Measurements from ENCODE around the gene TBX18. TPM values are rescaled to one million over a fixed set of nuclear protein-coding genes. Genes with fewer than 3 reads are reported as not detected.

Gene TBX18
- total and polyA plus RNA-seq, 10 of the 15 experiments (the other 5 are each of a cell fraction or from before 2014, with no cell fraction given): 0.03 to 6.1 (median 0.17) TPM; not detected in 6

DNA sequence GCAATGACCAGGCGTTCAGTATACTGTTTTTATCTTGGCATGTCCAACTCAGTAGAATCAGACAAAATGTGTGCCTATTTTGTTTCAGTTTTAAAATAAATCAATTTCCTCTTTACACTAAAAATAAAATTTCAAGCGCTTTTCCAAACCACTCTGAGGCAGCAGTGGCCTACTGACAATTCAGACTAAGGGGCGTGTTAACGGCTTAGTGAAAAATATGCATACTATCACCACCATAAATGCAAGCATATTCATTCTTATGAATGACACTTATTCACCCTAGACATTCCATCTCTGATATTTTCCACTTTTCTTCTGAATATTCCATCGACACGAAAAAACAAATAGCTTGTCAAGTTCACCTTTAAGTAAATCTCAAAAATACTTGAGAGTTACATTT, 7.5 kb downstream of the TBX18 start:
- intact Hi-C loops (cut with micrococcal nuclease; ENCODE audit: unreplicated experiment) (no loop called here), in situ Hi-C loops (cut with MboI) (no loop called here)
- H4K20me1 ChIP-seq (ENCODE audit: control insufficient read depth, insufficient read depth): no peaks in the 10 kb centered on the region
- no TSS peak for BruUV-seq (replicated peaks)
- H3K4me3 ChIP-seq: no peak overlapping the region
- DNase-seq (ENCODE audit: low read depth, low spot score) (no peak), FAIRE-seq (no peak), ATAC-seq (no peak)
- H3K27me3 ChIP-seq (replicated peaks in 1 of 2; ENCODE audit: control insufficient read depth in 2 of 2, insufficient read depth in 2 of 2, low read length in 1 of 2): no peaks in the 10 kb centered on the region
- no peak overlapping the region for H3K9ac ChIP-seq (ENCODE audit: control insufficient read depth, insufficient read depth, low read length)
- SMC1A ChIA-PET (ENCODE audit: uncharacterized antibody, unreplicated experiment): interaction anchor here (0.8 kb wide), 1 partner anchor 10 kb away, joined by 3 read pairs; no protein-coding TSS in a partner anchor
- CTCF ChIA-PET: no interaction called here
- POLR2A ChIA-PET: no interaction called here
- H2AFZ ChIP-seq (ENCODE audit: control insufficient read depth, low read depth, low read length): no peak overlapping the region
- H3K9me3 ChIP-seq (replicated peaks; ENCODE audit: control insufficient read depth, insufficient read depth, low read length): no peaks in the 10 kb centered on the region
- no peaks in the 10 kb centered on the region for H3K4me1 ChIP-seq (ENCODE audit: control insufficient read depth, insufficient read depth, low read length)
- H3K79me2 ChIP-seq (ENCODE audit: control insufficient read depth, insufficient read depth, low read length): no peaks in the 10 kb centered on the region
- H3K36me3 ChIP-seq (ENCODE audit: control insufficient read depth in 2 of 2, insufficient read depth in 2 of 2, low read length in 1 of 2): no peaks in the 10 kb centered on the region
- RAD21 ChIA-PET (ENCODE audit: unreplicated experiment): no interaction called here
- WGBS (ENCODE audit: insufficient coverage, insufficient replicate concordance, low lambda C conversion rate, missing lambda C conversion rate): 41% methylated on average over 6 of the region's 6 CpGs
- no peak overlapping the region for H3K27ac ChIP-seq (ENCODE audit: control insufficient read depth, insufficient read depth)
- no peak overlapping the region for H3K4me2 ChIP-seq (ENCODE audit: control insufficient read depth, insufficient read depth)
- TF ChIP-seq, protein P1, sequence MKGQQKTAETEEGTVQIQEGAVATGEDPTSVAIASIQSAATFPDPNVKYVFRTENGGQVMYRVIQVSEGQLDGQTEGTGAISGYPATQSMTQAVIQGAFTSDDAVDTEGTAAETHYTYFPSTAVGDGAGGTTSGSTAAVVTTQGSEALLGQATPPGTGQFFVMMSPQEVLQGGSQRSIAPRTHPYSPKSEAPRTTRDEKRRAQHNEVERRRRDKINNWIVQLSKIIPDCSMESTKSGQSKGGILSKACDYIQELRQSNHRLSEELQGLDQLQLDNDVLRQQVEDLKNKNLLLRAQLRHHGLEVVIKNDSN (IDR thresholded peaks at IDR 0.05; ENCODE audit: borderline replicate concordance, extremely low read length, insufficient read depth, low read depth, low read length): no peak
- no peak for TF ChIP-seq BHLHE40 (IDR thresholded peaks at IDR 0.05; ENCODE audit: borderline replicate concordance in 1 of 2, low read depth in 2 of 2, low read length in 1 of 2)
- TF ChIP-seq ZNF207 (IDR thresholded peaks at IDR 0.05; ENCODE audit: borderline replicate concordance): no peak
- no peak for TF ChIP-seq CHD4 (IDR thresholded peaks at IDR 0.05)
- TF ChIP-seq, protein P2, sequence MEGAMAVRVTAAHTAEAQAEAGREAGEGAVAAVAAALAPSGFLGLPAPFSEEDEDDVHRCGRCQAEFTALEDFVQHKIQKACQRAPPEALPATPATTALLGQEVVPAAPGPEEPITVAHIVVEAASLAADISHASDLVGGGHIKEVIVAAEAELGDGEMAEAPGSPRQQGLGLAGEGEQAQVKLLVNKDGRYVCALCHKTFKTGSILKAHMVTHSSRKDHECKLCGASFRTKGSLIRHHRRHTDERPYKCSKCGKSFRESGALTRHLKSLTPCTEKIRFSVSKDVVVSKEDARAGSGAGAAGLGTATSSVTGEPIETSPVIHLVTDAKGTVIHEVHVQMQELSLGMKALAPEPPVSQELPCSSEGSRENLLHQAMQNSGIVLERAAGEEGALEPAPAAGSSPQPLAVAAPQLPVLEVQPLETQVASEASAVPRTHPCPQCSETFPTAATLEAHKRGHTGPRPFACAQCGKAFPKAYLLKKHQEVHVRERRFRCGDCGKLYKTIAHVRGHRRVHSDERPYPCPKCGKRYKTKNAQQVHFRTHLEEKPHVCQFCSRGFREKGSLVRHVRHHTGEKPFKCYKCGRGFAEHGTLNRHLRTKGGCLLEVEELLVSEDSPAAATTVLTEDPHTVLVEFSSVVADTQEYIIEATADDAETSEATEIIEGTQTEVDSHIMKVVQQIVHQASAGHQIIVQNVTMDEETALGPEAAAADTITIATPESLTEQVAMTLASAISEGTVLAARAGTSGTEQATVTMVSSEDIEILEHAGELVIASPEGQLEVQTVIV (IDR thresholded peaks at IDR 0.05; ENCODE audit: borderline replicate concordance, partially characterized antibody): no peak
- no peak for TF ChIP-seq CHD2 (IDR thresholded peaks at IDR 0.05; ENCODE audit: borderline replicate concordance, low read depth, low read length)
- TF ChIP-seq BCL11A (IDR thresholded peaks at IDR 0.05; ENCODE audit: low read depth, low read length): no peak
- TF ChIP-seq NBN (IDR thresholded peaks at IDR 0.05): no peak
- no peak for TF ChIP-seq SPI1 (IDR thresholded peaks at IDR 0.05; ENCODE audit: borderline replicate concordance, insufficient read depth, low read depth, low read length)
- TF ChIP-seq, protein P3, sequence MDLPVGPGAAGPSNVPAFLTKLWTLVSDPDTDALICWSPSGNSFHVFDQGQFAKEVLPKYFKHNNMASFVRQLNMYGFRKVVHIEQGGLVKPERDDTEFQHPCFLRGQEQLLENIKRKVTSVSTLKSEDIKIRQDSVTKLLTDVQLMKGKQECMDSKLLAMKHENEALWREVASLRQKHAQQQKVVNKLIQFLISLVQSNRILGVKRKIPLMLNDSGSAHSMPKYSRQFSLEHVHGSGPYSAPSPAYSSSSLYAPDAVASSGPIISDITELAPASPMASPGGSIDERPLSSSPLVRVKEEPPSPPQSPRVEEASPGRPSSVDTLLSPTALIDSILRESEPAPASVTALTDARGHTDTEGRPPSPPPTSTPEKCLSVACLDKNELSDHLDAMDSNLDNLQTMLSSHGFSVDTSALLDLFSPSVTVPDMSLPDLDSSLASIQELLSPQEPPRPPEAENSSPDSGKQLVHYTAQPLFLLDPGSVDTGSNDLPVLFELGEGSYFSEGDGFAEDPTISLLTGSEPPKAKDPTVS (IDR thresholded peaks at IDR 0.05; ENCODE audit: low read depth, low read length): no peak
- TF ChIP-seq POLR2AphosphoS2 (IDR thresholded peaks at IDR 0.05; ENCODE audit: low read depth, low read length): no peak
- TF ChIP-seq RCOR1 (conservative IDR thresholded peaks at IDR 0.05; ENCODE audit: low read depth, low read length): no peak
- TF ChIP-seq, protein P4, sequence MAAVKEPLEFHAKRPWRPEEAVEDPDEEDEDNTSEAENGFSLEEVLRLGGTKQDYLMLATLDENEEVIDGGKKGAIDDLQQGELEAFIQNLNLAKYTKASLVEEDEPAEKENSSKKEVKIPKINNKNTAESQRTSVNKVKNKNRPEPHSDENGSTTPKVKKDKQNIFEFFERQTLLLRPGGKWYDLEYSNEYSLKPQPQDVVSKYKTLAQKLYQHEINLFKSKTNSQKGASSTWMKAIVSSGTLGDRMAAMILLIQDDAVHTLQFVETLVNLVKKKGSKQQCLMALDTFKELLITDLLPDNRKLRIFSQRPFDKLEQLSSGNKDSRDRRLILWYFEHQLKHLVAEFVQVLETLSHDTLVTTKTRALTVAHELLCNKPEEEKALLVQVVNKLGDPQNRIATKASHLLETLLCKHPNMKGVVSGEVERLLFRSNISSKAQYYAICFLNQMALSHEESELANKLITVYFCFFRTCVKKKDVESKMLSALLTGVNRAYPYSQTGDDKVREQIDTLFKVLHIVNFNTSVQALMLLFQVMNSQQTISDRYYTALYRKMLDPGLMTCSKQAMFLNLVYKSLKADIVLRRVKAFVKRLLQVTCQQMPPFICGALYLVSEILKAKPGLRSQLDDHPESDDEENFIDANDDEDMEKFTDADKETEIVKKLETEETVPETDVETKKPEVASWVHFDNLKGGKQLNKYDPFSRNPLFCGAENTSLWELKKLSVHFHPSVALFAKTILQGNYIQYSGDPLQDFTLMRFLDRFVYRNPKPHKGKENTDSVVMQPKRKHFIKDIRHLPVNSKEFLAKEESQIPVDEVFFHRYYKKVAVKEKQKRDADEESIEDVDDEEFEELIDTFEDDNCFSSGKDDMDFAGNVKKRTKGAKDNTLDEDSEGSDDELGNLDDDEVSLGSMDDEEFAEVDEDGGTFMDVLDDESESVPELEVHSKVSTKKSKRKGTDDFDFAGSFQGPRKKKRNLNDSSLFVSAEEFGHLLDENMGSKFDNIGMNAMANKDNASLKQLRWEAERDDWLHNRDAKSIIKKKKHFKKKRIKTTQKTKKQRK (IDR thresholded peaks at IDR 0.05; ENCODE audit: low read depth, low read length): no peak
- no peak for TF ChIP-seq NR2C1 (IDR thresholded peaks at IDR 0.05)
- no peak for TF ChIP-seq HDAC6 (IDR thresholded peaks at IDR 0.05; ENCODE audit: unreplicated experiment)
- TF ChIP-seq, protein P5, sequence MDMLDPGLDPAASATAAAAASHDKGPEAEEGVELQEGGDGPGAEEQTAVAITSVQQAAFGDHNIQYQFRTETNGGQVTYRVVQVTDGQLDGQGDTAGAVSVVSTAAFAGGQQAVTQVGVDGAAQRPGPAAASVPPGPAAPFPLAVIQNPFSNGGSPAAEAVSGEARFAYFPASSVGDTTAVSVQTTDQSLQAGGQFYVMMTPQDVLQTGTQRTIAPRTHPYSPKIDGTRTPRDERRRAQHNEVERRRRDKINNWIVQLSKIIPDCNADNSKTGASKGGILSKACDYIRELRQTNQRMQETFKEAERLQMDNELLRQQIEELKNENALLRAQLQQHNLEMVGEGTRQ (IDR thresholded peaks at IDR 0.05; ENCODE audit: borderline replicate concordance, low read depth, low read length): no peak

Measured in GM12878 (cell line).